Measurements from ENCODE around the gene SNAPC4.

Gene SNAPC4

DNA sequence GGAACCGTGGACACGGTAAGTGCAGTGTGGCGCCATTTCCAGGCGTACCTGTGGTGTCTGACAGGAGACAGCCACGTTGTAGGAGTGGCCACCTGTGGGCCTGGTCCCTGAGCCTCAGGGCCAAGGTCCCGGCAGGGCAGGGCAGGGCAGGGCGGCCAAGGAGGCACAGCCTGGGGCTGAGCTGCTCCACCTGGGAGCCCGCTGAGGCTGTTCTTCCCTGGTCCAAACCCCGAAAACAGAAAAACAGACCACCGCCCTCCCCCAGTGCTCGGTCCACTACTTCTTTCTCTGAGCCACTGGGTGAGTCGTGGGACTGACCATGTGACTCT lies 19.1 kb upstream of the SNAPC4 start:
- H3K27me3 ChIP-seq (ENCODE audit: control insufficient read depth, low read length), result no peaks in the 10 kb centered on the region

GRCh38 chr9:136418182-136419091 lies 18.5 kb upstream of the SNAPC4 start:
- Histone ChIP-seq H3K4me2 (ENCODE audit: low read length) (no peak overlapping the region), H3K27ac (ENCODE audit: low read depth, low read length) (no peak overlapping the region), H3K9me3 (ENCODE audit: control insufficient read depth, insufficient read depth, low read length) (no peaks in the 10 kb centered on the region), H3K36me3 (ENCODE audit: control insufficient read depth, low read length) (peaks cover 91% of the 10 kb centered on the region), H3K79me2 (ENCODE audit: control insufficient read depth, low read length) (peaks cover 11% of the 10 kb centered on the region), H3F3A (ENCODE audit: control insufficient read depth, insufficient read depth) (no peaks in the 10 kb centered on the region), H3K27me3 (ENCODE audit: control insufficient read depth, low read length) (no peaks in the 10 kb centered on the region), H3K9me2 (replicated peaks; ENCODE audit: control insufficient read depth, low read length) (no peaks in the 10 kb centered on the region), H3K4me3 (ENCODE audit: low read length) (no peak overlapping the region), H4K20me1 (ENCODE audit: control insufficient read depth, insufficient read depth, low read depth, low read length) (no peaks in the 10 kb centered on the region), H3K4me1 (ENCODE audit: control insufficient read depth, low read length) (no peaks in the 10 kb centered on the region)
- TF ChIP-seq EZH2phosphoT487 (IDR thresholded peaks at IDR 0.05; ENCODE audit: borderline replicate concordance, low read length), result no peak
- TF ChIP-seq, protein P1, sequence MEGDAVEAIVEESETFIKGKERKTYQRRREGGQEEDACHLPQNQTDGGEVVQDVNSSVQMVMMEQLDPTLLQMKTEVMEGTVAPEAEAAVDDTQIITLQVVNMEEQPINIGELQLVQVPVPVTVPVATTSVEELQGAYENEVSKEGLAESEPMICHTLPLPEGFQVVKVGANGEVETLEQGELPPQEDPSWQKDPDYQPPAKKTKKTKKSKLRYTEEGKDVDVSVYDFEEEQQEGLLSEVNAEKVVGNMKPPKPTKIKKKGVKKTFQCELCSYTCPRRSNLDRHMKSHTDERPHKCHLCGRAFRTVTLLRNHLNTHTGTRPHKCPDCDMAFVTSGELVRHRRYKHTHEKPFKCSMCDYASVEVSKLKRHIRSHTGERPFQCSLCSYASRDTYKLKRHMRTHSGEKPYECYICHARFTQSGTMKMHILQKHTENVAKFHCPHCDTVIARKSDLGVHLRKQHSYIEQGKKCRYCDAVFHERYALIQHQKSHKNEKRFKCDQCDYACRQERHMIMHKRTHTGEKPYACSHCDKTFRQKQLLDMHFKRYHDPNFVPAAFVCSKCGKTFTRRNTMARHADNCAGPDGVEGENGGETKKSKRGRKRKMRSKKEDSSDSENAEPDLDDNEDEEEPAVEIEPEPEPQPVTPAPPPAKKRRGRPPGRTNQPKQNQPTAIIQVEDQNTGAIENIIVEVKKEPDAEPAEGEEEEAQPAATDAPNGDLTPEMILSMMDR (IDR thresholded peaks at IDR 0.05; ENCODE audit: low read depth, low read length, poor library complexity, severe bottlenecking), result no peak

More for the DNA sequence above, 19.1 kb upstream of the SNAPC4 start:
- no peaks in the 10 kb centered on the region for H3K9me2 ChIP-seq (replicated peaks; ENCODE audit: control insufficient read depth, low read length)
- peaks cover 89% of the 10 kb centered on the region for H3K36me3 ChIP-seq (ENCODE audit: control insufficient read depth, low read length)
- TF ChIP-seq, protein P1 (IDR thresholded peaks at IDR 0.05; ENCODE audit: low read depth, low read length, poor library complexity, severe bottlenecking), result no peak
- TF ChIP-seq EZH2phosphoT487 (IDR thresholded peaks at IDR 0.05; ENCODE audit: borderline replicate concordance, low read length), result no peak
- H3K4me2 ChIP-seq (ENCODE audit: low read length), result no peak overlapping the region
- no peak overlapping the region for H3K27ac ChIP-seq (ENCODE audit: low read depth, low read length)
- H3K4me1 ChIP-seq (ENCODE audit: control insufficient read depth, low read length), result no peaks in the 10 kb centered on the region
- H3K9me3 ChIP-seq (ENCODE audit: control insufficient read depth, insufficient read depth, low read length), result no peaks in the 10 kb centered on the region
- no peaks in the 10 kb centered on the region for H3F3A ChIP-seq (ENCODE audit: control insufficient read depth, insufficient read depth)
- no peak overlapping the region for H3K4me3 ChIP-seq (ENCODE audit: low read length)
- H4K20me1 ChIP-seq (ENCODE audit: control insufficient read depth, insufficient read depth, low read depth, low read length), result no peaks in the 10 kb centered on the region
- H3K79me2 ChIP-seq (ENCODE audit: control insufficient read depth, low read length), result peaks cover 5% of the 10 kb centered on the region

DNA sequence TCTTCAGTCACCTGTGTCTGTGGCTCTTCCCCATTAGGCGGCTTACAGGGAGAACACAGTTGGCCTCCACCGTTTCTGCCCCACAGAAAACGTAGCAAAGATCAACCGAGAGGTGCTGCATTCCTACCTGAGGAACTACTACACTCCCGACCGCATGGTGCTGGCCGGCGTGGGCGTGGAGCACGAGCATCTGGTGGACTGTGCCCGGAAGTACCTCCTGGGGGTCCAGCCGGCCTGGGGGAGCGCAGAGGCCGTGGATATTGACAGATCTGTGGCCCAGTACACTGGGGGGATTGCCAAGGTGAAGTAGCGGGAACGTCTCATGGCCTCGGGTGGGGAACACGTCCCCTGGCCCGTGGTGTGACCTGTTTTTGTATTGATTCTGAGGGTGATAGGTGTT lies 16.9 kb upstream of the SNAPC4 start:
- no peak for TF ChIP-seq EZH2phosphoT487 (IDR thresholded peaks at IDR 0.05; ENCODE audit: borderline replicate concordance, low read length)
- TF ChIP-seq, protein P1 (IDR thresholded peaks at IDR 0.05; ENCODE audit: low read depth, low read length, poor library complexity, severe bottlenecking), result no peak
- Histone ChIP-seq H4K20me1 (ENCODE audit: control insufficient read depth, insufficient read depth, low read depth, low read length) (peaks cover 6% of the 10 kb centered on the region; the same call in 1 of the 2 replicates), H3K9me3 (ENCODE audit: control insufficient read depth, insufficient read depth, low read length) (no peaks in the 10 kb centered on the region), H3K27me3 (ENCODE audit: control insufficient read depth, low read length) (no peaks in the 10 kb centered on the region), H3K27ac (ENCODE audit: low read depth, low read length) (no peak overlapping the region), H3K9me2 (replicated peaks; ENCODE audit: control insufficient read depth, low read length) (no peaks in the 10 kb centered on the region), H3K36me3 (ENCODE audit: control insufficient read depth, low read length) (peaks cover 91% of the 10 kb centered on the region), H3K4me3 (ENCODE audit: low read length) (no peak overlapping the region), H3F3A (ENCODE audit: control insufficient read depth, insufficient read depth) (no peaks in the 10 kb centered on the region), H3K79me2 (ENCODE audit: control insufficient read depth, low read length) (peaks cover 26% of the 10 kb centered on the region), H3K4me1 (ENCODE audit: control insufficient read depth, low read length) (peaks cover 7% of the 10 kb centered on the region), H3K4me2 (ENCODE audit: low read length) (no peak overlapping the region)

All from DOHH2 (cell line).